NOMO-1 treated with DMSO at 0.1 percent for 48 hours (cell line): ENCODE data around the gene PEPD.

ENCODE experiments used
- DNase-seq: peaks from one replicate; lab custom pipeline; 2025; ENCODE audit not compliant: unreplicated experiment; lab: John Stamatoyannopoulos, UW

The PEPD gene

DNA sequence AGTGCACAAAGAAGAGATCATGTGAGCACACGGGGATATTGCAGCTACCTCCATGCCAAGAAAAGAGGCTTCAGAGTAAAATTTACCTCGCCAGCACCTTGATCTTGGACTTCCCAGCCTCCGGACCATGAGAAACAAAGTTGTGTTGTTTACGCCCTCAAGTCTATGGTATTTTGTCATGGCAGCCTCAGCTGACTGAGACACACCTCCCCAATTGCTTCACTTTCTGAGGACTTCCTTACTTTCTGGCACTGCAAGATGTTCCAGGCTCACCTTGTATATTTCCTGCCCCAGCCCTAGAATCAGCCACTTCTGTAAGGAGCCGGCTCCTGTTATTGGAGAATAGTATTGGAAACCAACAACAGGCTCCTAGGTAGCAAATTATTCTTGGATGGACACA is 154.7 kb downstream of the PEPD start:
- no peak for DNase-seq

GRCh38 chr19:33366127-33366526 is 155.5 kb downstream of the PEPD start:
- DNase-seq = no peak

DNA sequence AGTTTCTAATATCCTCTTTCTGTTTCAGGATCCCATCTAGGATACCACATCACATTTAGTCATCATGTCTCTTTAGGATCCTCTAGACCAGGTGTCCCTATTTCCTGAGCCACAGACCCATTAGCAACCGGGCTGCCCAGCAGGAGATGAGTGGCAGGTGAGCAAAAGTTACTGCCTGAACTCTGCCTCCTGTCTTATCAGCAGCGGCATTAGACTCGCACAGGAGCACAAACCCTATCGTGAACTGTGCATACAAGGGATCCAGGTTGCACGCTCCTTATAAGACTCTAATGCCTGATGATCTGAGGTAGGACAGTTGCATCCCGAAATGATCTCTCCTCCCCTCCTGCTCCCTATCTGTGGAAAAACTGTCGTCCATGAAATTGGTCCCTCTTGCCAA is 155.9 kb downstream of the PEPD start:
- DNase-seq = no peak

GRCh38 chr19:33363476-33363875 is 158.1 kb downstream of the PEPD start:
- DNase-seq = no peak

- DNase-seq = no peak
Observed at GRCh38 chr19:33362508-33363228, 158.9 kb downstream of the PEPD start.

DNA sequence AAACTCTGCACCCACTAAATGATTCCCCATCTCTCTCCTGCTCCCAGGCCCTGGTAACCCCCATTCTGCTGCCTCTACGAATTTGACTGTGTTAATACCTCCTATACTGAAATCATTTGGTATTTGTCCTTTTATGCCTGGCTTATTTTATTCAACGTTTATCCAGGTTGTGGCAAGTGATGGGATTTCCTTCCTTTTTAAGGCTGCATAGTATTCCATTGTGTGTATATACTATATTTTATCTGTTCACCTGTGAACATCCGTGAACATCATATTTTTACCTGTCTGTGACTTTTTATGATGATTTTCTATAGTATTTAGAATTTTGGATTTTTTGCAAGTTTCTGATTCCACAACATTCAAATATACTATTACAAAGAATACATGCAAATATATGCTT is 162.0 kb downstream of the PEPD start:
- DNase-seq = no peak

GRCh38 chr19:33358408-33358807 is 163.2 kb downstream of the PEPD start:
- no peak for DNase-seq

DNA sequence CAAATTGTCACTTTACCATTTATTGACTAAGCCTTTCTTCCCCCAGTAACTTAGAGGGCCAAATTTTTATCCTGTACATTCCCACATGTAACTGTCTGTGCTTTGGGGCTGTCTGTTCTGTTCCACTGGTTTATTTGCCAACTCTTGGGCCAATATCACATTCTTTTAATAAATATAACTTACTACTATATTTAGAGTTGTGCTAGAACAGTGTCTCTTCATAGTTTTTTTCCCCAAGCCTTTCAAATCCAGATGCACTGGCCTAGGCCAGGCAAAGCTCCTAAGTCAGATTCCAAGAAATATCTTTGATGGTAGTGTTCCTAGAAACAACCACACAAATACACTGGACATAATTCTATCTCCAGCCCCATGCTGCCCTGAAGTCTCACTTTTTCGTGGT is 164.0 kb downstream of the PEPD start:
- no peak for DNase-seq

DNA sequence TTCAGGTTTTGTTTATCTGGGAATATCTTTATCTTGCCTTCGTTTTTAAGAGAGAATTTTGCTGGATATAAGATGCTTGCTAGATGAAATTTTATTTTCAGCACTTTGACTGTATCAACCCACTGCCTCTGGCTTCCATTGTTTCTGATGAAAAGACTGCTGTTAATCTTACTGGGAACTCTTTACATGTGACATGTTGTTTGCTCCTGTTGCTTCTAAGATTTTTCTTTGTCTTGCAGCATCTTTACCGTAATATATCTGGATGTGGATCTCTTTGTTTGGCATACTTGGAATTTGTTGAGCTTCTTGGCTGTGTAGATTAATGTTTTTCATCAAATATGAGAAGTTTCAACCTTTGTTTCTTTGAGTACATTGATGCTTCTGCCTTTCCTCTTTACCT is 166.1 kb downstream of the PEPD start:
- DNase-seq = no peak

DNA sequence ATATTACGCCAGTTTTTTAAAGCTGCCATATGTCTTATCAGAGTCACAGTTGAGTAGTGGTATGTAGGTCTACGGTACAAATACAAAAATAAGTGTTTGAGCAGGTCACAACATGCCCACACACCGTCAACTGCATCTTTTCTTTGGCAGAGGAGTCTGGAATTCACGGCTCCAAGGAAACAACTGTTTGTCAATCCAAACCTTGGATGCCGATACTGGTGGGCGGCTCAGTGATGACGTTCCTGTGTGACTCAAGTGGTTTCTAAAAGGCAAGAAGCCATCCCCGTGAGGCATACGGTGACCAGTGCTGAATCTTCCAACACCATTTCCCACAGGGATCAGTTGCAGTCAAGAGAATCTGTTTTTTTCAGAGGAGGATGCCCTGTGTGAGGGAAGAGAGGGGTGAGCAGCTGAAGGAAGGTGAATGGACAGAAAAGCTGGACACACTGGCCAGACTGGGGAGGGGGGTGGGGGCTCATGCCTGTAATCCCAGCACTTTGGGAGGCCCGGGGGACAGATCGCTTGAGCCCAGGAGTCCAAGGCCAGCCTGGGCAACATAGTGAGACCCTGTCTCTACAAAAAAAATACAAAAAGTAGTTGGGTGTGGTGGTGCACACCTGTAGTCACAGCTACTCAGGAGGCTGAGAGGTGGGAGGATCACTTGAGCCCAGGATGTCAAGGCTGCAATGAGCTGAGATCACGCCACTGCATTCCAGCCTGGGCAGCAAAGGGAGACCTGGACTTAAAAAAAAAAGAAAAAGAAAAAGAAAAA is 170.9 kb downstream of the PEPD start:
- no peak for DNase-seq

DNA sequence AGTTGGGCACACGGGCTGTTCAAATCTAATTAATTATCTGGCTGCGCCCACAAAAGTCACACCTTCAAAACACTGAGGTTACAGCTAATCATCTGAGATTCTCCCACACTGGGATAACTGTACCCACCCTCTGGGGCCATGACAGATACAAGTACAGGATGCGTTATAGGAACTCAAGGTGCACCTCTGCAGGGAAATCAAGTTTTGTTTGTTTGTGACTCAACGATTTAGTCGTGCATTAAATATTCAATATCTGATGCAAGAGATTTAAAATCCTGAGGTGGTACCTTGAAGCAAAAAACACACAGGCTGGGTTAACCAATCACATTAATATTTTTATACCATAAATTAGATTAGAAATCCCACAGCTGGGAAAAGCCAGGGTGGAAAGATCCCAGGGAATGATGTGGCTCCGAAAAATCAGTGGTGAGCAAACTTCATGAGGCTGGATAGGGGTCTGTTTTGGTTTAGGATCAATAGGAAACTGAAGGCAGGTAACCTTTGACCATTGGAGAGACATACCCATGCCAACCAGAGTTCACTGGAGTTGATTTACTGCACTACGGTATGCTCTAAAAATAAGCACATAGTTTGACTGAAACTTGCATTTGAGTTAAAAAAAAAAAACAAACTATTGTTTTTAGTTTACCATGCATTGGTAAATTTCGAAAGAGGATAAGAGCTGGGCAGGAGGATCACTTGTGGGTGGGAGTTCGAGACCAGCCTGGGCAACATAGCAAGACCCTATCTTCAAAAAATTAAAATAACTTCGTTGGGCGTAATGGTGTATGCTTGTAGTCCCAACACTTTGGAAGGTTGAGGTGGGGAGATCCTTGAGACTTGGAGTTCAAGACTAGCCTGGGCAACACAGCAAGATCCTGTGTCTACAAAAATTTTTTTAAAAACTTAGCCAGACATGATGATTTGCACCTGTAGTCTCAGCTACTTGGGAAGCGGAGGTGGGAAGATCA is 172.0 kb downstream of the PEPD start:
- DNase-seq = no peak

DNA sequence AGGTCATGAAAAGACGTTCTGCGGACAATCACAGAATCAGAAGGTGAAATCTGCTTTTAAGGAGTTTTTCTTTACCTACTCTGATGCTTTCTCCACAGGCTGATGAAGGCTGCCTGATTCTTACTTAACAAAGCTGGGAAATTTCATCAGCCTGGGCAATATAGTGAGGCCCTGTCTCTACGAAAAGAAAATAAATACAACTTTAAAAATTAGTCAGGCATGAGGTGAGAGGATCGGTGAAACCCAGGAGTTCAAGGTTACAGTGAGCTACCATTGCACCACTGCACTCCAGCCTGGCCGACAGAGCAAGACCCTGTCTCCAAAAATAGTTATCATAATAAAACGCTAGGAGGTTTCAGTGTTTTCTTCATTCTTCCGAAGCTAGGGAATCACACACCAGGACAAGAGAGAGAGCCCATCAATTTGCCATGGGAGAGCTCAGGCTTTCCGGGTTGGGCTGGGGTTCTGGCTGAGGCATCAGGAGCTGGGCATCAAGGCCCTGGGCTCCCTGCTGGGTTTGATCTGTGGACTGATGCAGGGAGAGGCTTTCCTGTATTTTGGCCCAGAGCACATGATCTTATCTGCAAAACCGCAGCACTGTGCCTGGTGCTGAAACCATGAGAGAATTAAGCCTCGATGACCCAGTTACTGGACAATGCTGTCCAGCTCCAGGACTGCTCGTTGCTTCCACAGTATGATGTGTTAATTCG is 173.1 kb downstream of the PEPD start:
- DNase-seq = no peak

DNA sequence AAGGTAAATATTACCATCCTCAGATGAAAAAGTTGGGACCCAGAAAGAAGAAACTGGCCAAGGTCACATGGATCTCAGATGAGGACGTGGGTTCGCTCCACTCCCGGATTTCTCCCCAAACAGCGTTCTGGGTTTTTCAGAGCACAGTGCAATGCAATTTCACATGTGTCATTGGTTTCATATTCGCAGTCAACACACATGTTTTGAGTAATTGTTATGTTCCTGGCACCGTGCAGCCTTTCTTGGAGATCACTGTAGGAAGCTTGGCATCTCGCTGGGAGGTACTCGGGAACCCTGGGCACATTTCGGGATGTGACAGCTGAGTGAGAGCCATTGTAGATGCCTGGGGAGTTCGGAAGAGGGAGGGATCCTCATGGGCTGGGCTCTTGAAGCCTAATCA is 174.3 kb downstream of the PEPD start:
- no peak for DNase-seq

- DNase-seq = no peak
Observed at GRCh38 chr19:33346665-33347064, 174.9 kb downstream of the PEPD start.

- no peak for DNase-seq
Observed at GRCh38 chr19:33345163-33345562, 176.4 kb downstream of the PEPD start.

DNA sequence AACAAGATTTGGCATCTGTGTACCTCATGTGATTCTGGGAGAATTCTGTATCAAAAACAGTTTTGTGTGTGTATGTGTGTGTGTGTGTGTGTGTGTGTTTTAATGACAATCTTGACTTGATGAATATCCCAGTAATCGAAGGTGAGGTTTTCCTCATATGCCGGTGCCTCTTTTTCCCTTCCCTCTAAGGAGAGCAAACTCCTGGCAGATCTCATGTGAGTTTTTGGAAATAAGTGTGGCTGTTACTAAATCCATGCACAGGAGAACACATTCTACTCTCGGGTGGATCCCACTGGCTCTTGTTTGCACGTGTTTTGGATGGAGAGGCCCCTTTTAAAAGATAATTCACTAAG is 177.0 kb downstream of the PEPD start:
- DNase-seq = no peak

DNA sequence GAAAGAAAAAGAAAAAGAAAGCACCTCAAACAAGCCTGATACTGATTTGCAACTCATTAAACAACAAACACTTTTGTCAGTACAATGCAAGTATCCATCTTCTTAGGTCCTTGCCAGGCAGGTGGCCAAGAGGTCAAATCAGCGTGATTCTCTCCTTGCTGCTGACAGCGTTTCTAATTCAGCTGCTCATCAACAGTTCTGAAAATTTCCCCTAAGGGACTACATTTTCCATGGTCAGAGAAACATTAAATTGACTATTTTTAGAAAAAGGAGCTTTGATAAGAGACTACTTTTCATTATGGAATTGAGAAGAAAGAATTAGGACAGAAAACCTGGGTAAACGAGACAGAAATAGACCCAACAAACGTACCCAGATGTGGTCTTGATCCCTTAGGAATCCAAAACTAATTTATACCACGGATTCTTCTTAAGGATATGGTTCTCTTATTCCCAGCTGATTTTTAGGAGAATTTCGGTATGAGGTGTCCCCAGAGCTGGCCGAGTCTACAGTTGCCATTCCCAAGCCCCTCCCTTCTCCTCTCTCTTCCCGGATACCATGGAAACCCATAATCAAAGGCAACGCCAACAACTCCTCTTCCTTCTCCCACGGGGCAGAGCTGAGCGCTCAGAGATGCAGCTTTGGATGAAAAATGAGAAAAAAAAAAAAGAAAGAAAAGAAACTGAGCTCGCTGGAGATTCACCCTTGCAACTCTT is 177.6 kb downstream of the PEPD start:
- DNase-seq = no peak

- DNase-seq = no peak
Observed at GRCh38 chr19:33343301-33343700, 178.3 kb downstream of the PEPD start.

- DNase-seq = no peak
Observed at GRCh38 chr19:33340991-33341390, 180.6 kb downstream of the PEPD start.
